MM.1S (cell line): Measurements from ENCODE around the gene TRMT44.

ENCODE experiments used
- EZH2 ChIP-seq: fragments of 300-600 bp; sonication (generic); optimal IDR thresholded peaks from 2 replicates; pipeline ENCODE3; 2017; ENCODE audit warnings: low read depth, mild to moderate bottlenecking, antibody characterized with exemption, low read length, mixed read lengths
- EZH2phosphoT487 ChIP-seq: fragments of 300-600 bp; sonication (generic); IDR thresholded peaks from 2 replicates; pipeline ENCODE4 v1.6.1; 2018; ENCODE audit warnings: antibody characterized with exemption, low read length
- TF ChIP-seq, protein P1 (sequence below): fragments of 300-600 bp; sonication (generic); IDR thresholded peaks from 2 replicates; pipeline ENCODE4 v1.5.1; 2016; ENCODE audit warnings: antibody characterized with exemption, low read length, mixed read lengths

DNA sequence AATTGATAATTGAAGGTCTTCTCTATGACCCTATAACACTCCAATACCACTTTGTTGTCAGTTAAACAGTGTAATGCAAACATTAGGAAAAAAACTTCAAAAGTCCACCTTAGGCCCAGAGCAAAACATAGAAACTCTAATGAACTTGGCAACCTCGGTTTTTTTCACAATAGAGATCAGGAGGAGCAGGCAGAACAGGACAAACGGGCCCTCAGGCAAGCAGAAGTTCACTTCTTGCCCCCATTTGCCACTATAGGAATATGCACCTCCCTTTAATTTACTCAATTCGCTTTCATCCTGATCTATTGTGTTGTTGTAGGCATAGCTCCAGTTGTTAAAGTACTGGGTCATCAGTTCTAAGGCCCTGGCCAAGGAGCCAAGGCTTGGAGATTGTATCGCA lies 18.2 kb upstream of the TRMT44 start:
- TF ChIP-seq EZH2 (no peak), EZH2phosphoT487 (no peak)
- TF ChIP-seq, protein P1, sequence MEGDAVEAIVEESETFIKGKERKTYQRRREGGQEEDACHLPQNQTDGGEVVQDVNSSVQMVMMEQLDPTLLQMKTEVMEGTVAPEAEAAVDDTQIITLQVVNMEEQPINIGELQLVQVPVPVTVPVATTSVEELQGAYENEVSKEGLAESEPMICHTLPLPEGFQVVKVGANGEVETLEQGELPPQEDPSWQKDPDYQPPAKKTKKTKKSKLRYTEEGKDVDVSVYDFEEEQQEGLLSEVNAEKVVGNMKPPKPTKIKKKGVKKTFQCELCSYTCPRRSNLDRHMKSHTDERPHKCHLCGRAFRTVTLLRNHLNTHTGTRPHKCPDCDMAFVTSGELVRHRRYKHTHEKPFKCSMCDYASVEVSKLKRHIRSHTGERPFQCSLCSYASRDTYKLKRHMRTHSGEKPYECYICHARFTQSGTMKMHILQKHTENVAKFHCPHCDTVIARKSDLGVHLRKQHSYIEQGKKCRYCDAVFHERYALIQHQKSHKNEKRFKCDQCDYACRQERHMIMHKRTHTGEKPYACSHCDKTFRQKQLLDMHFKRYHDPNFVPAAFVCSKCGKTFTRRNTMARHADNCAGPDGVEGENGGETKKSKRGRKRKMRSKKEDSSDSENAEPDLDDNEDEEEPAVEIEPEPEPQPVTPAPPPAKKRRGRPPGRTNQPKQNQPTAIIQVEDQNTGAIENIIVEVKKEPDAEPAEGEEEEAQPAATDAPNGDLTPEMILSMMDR, result no peak
